H9 (cell line): ENCODE results near the gene DOCK7. TPM values are rescaled to one million over a fixed set of nuclear protein-coding genes. Genes with fewer than 3 reads are reported as not detected.

Source experiments
- DNase-seq: peaks from one replicate; pipeline ENCODE4 v3.0.0-alpha.2; 2017
- H2AFZ ChIP-seq: one replicate; pipeline ENCODE4 v1.6.1; 2013; ENCODE audit warnings: mild to moderate bottlenecking, low read length, control low read depth, moderate library complexity
- H2AK5ac ChIP-seq: 2 replicates; pipeline ENCODE4 v1.6.1; 2013; ENCODE audit warnings: low read length, control low read depth, mixed read lengths; ENCODE audit not compliant: insufficient read length
- H2BK120ac ChIP-seq: one replicate; pipeline ENCODE4 v1.6.1; 2013; ENCODE audit warnings: low read depth, mild to moderate bottlenecking, low read length, control low read depth, inconsistent platforms; ENCODE audit not compliant: poor library complexity, severe bottlenecking
- H2BK12ac ChIP-seq: 2 replicates; pipeline ENCODE4 v1.6.1; 2013; ENCODE audit warnings: low read length, control low read depth, mixed read lengths, low read depth; ENCODE audit not compliant: insufficient read length
- H2BK15ac ChIP-seq: 2 replicates; pipeline ENCODE4 v1.6.1; 2013; ENCODE audit warnings: low read depth, low read length, control low read depth
- H2BK20ac ChIP-seq: one replicate; pipeline ENCODE4 v1.6.1; 2013; ENCODE audit warnings: low read depth, mild to moderate bottlenecking, low read length, control low read depth, inconsistent platforms; ENCODE audit not compliant: poor library complexity, severe bottlenecking
- H2BK5ac ChIP-seq: 2 replicates; pipeline ENCODE4 v1.6.1; 2013; ENCODE audit warnings: low read length, control low read depth, mixed read lengths; ENCODE audit not compliant: insufficient read length
- H3K14ac ChIP-seq: 2 replicates; pipeline ENCODE4 v1.6.1; 2013; ENCODE audit warnings: low read length, control low read depth; ENCODE audit not compliant: insufficient read depth
- H3K18ac ChIP-seq: 2 replicates; pipeline ENCODE4 v1.6.1; 2013; ENCODE audit warnings: low read depth, mild to moderate bottlenecking, mixed read lengths, low read length, control low read depth; ENCODE audit not compliant: insufficient read length
- H3K23ac ChIP-seq: 2 replicates; pipeline ENCODE4 v1.6.1; 2013; ENCODE audit warnings: low read length, control low read depth, mixed read lengths, low read depth; ENCODE audit not compliant: insufficient read length
- H3K23me2 ChIP-seq: 2 replicates; pipeline ENCODE4 v1.6.1; 2013; ENCODE audit warnings: low read depth, mild to moderate bottlenecking, mixed read lengths, low read length, control low read depth; ENCODE audit not compliant: insufficient read length, poor library complexity, severe bottlenecking
- H3K27ac ChIP-seq: 2 replicates; pipeline ENCODE4 v1.5.1; 2013; ENCODE audit warnings: low read length, control low read depth, mixed read lengths, low read depth; ENCODE audit not compliant: insufficient read length
- H3K27me3 ChIP-seq: 2 replicates; pipeline ENCODE4 v1.6.1; 2013; ENCODE audit warnings: low read length, control low read depth, inconsistent platforms; ENCODE audit not compliant: insufficient read depth
- H3K4ac ChIP-seq: 2 replicates; pipeline ENCODE4 v1.6.1; 2013; ENCODE audit warnings: low read depth, mild to moderate bottlenecking, control low read depth, inconsistent platforms, low read length, moderate library complexity
- H3K4me1 ChIP-seq: 2 replicates; pipeline ENCODE4 v1.6.1; 2013; ENCODE audit warnings: low read length, control low read depth, inconsistent platforms; ENCODE audit not compliant: insufficient read depth
- H3K4me2 ChIP-seq: 2 replicates; pipeline ENCODE4 v1.6.1; 2013; ENCODE audit warnings: low read length, control low read depth, mixed read lengths; ENCODE audit not compliant: insufficient read length, insufficient read depth
- H3K56ac ChIP-seq: 2 replicates; pipeline ENCODE4 v1.6.1; 2013; ENCODE audit warnings: low read depth, mild to moderate bottlenecking, mixed read lengths, low read length, control low read depth; ENCODE audit not compliant: insufficient read length
- H3K79me1 ChIP-seq: 2 replicates; pipeline ENCODE4 v1.6.1; 2013; ENCODE audit warnings: low read depth, mild to moderate bottlenecking, moderate library complexity, low read length, control low read depth, inconsistent platforms; ENCODE audit not compliant: insufficient read depth, poor library complexity, severe bottlenecking
- H3K79me2 ChIP-seq: 2 replicates; pipeline ENCODE4 v1.6.1; 2013; ENCODE audit warnings: low read length, control low read depth, inconsistent platforms; ENCODE audit not compliant: insufficient read depth
- H3K9ac ChIP-seq: 2 replicates; pipeline ENCODE4 v1.6.1; 2013; ENCODE audit warnings: low read length, control low read depth, mixed read lengths; ENCODE audit not compliant: insufficient read length; ENCODE audit errors: extremely low read depth
- H3K9me3 ChIP-seq: one replicate; pipeline ENCODE4 v1.6.1; 2013; ENCODE audit warnings: low read depth, low read length, inconsistent platforms; ENCODE audit not compliant: control insufficient read depth
- H3T11ph ChIP-seq: one replicate; pipeline ENCODE4 v1.6.1; 2013; ENCODE audit warnings: mild to moderate bottlenecking, low read length, control low read depth, inconsistent platforms
- H4K20me1 ChIP-seq: one replicate; pipeline ENCODE4 v1.6.1; 2013; ENCODE audit not compliant: control insufficient read depth, insufficient read length, insufficient read depth
- H4K5ac ChIP-seq: 2 replicates; pipeline ENCODE4 v1.6.1; 2013; ENCODE audit warnings: low read depth, mild to moderate bottlenecking, mixed read lengths, low read length, control low read depth; ENCODE audit not compliant: insufficient read length
- H4K8ac ChIP-seq: replicated peaks from 2 replicates; pipeline ENCODE4 v1.6.1; 2013; ENCODE audit warnings: low read length, control low read depth, mixed read lengths, low read depth; ENCODE audit not compliant: insufficient read length
- H4K91ac ChIP-seq: 2 replicates; pipeline ENCODE4 v1.6.1; 2013; ENCODE audit warnings: low read depth, mild to moderate bottlenecking, moderate library complexity, mixed read lengths, low read length, control low read depth; ENCODE audit not compliant: insufficient read length
- H3K27ac Mint-ChIP-seq, 3 experiments: 2 replicates in 2 of 3; 3 replicates in 1 of 3; pipeline ENCODE4 v1.8.0; 2020 to 2021; ENCODE audit warnings: mixed read lengths in 3 of 3, mild to moderate bottlenecking in 1 of 3, moderate library complexity in 1 of 3
- H3K27me3 Mint-ChIP-seq: 2 replicates; pipeline ENCODE4 v1.8.0; 2021; ENCODE audit warnings: low read depth, mild to moderate bottlenecking, moderate library complexity, mixed read lengths
- H3K36me3 Mint-ChIP-seq, 3 experiments: 2 replicates in 2 of 3; 3 replicates in 1 of 3; pipeline ENCODE4 v1.8.0; 2020 to 2021; ENCODE audit warnings: low read depth in 3 of 3, mixed read lengths in 3 of 3; ENCODE audit not compliant: insufficient read depth in 1 of 3
- H3K4me1 Mint-ChIP-seq, 2 experiments: 2 replicates each; pipeline ENCODE4 v1.8.0; 2020; ENCODE audit warnings: mixed read lengths in 2 of 2
- H3K4me3 Mint-ChIP-seq, 2 experiments: 2 replicates in 1 of 2; 3 replicates in 1 of 2; pipeline ENCODE4 v1.8.0; 2020 to 2021; ENCODE audit warnings: mild to moderate bottlenecking in 2 of 2, mixed read lengths in 2 of 2, moderate library complexity in 1 of 2
- H3K9me3 Mint-ChIP-seq, 2 experiments: 2 replicates in 1 of 2; 3 replicates in 1 of 2; pipeline ENCODE4 v1.8.0; 2020; ENCODE audit warnings: mild to moderate bottlenecking in 2 of 2, mixed read lengths in 2 of 2, moderate library complexity in 1 of 2
- WGBS: extraction: QIAGEN DNeasy Blood & Tissue Kit; methylation state at CpG from one replicate; pipeline ENCODE4 v1.1.7; 2013; ENCODE audit warnings: missing lambda C conversion rate, low lambda C conversion rate, mixed read lengths; ENCODE audit not compliant: insufficient read length; ENCODE audit errors: extremely low coverage; 5-methylcytosine and 5-hydroxymethylcytosine counted together
- total RNA-seq: library from RNA; stranded (reverse); gene quantifications from 2 replicates; pipeline ENCODE4 v1.2.1, GENCODE V29; 2021
- TF ChIP-seq, protein P1 (sequence below): fragments of 200-600 bp; sonication (generic); conservative IDR thresholded peaks from 3 replicates; pipeline ENCODE4 v1.8.0; 2021; ENCODE audit warnings: antibody characterized with exemption, mild to moderate bottlenecking

The DOCK7 gene
- total RNA-seq, 1 experiment from 2014 or later = 36.8 TPM

DNA sequence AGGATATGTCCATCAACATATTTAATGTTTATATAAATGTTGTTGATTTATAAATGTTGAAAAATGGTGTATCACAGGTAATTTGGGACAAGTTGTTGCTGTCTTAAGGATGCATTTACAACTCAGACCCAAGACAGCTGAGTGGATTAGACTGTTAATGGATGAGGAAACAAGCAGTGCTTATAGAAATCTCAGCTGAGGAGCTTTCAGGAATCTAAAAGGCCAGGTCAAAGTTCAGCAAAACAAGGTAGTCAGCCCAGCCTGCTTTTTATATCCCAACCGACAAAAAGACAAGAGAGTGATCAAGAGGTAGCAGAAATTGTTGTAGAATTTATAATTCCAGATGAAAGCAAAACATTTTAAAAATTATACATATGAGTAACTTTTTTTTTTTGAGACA is 268.0 kb downstream of the DOCK7 start:
- no peak overlapping the region for H2AFZ ChIP-seq
- no peak overlapping the region for H3T11ph ChIP-seq
- no peak overlapping the region for H2BK5ac ChIP-seq
- no peak overlapping the region for H3K18ac ChIP-seq
- Mint-ChIP-seq H3K4me3 (no peak overlapping the region), H3K9me3 (peaks cover 0 to 4% of the 10 kb centered on the region in 2 experiments; a peak in 1 of 5 replicates), H3K27me3 (no peaks in the 10 kb centered on the region), H3K27ac (no peak overlapping the region; a peak in 1 of 7 replicates), H3K36me3 (no peaks in the 10 kb centered on the region), H3K4me1 (peaks cover 3 to 8% of the 10 kb centered on the region in 2 experiments; a peak in 1 of 4 replicates)
- H3K79me1 ChIP-seq = no peaks in the 10 kb centered on the region
- no peak overlapping the region for H2BK15ac ChIP-seq
- H3K9me3 ChIP-seq = no peaks in the 10 kb centered on the region
- H3K4ac ChIP-seq = no peak overlapping the region
- no peak overlapping the region for H3K4me2 ChIP-seq
- no peaks in the 10 kb centered on the region for H3K23me2 ChIP-seq
- no peak overlapping the region for H2BK120ac ChIP-seq
- no peak overlapping the region for H3K23ac ChIP-seq
- no peak overlapping the region for H3K27ac ChIP-seq
- DNase-seq = no peak
- no peaks in the 10 kb centered on the region for H3K27me3 ChIP-seq
- H4K5ac ChIP-seq = no peak overlapping the region
- H3K14ac ChIP-seq = no peak overlapping the region
- H3K79me2 ChIP-seq = no peaks in the 10 kb centered on the region
- no peak overlapping the region for H2BK12ac ChIP-seq
- no peak overlapping the region for H3K56ac ChIP-seq
- TF ChIP-seq, protein P1, sequence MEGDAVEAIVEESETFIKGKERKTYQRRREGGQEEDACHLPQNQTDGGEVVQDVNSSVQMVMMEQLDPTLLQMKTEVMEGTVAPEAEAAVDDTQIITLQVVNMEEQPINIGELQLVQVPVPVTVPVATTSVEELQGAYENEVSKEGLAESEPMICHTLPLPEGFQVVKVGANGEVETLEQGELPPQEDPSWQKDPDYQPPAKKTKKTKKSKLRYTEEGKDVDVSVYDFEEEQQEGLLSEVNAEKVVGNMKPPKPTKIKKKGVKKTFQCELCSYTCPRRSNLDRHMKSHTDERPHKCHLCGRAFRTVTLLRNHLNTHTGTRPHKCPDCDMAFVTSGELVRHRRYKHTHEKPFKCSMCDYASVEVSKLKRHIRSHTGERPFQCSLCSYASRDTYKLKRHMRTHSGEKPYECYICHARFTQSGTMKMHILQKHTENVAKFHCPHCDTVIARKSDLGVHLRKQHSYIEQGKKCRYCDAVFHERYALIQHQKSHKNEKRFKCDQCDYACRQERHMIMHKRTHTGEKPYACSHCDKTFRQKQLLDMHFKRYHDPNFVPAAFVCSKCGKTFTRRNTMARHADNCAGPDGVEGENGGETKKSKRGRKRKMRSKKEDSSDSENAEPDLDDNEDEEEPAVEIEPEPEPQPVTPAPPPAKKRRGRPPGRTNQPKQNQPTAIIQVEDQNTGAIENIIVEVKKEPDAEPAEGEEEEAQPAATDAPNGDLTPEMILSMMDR = no peak
- H4K20me1 ChIP-seq = no peaks in the 10 kb centered on the region
- no peak overlapping the region for H4K91ac ChIP-seq
- no peak overlapping the region for H2AK5ac ChIP-seq
- H4K8ac ChIP-seq = no peak overlapping the region
- no CpG with 5 or more reads among the region's 1 CpG for WGBS
- no peaks in the 10 kb centered on the region for H3K4me1 ChIP-seq
- no peak overlapping the region for H2BK20ac ChIP-seq
- H3K9ac ChIP-seq = no peak overlapping the region
